HepG2 (cell line): ENCODE results near the gene C5orf58. TPM values are rescaled to one million over a fixed set of nuclear protein-coding genes. Genes with fewer than 3 reads are reported as not detected.

ENCODE experiments used
- NR1H2 ChIP-seq: sonication (generic); formaldehyde crosslinking; IDR thresholded peaks from 2 replicates; pipeline ENCODE4 v1.8.1; 2022; ENCODE audit warnings: low read depth, missing genetic modification reagents, borderline replicate concordance
- polyA plus RNA-seq, 8 experiments: library from polyadenylated mRNA; depleted of rRNA in 3 of 8; stranded (reverse) in 7 of 8; unstranded in 1 of 8; fragments of >200 nt; fragmentation: Illumina TruSeq in 4 of 8; extraction: Trizol in 4 of 8; gene quantifications; 2 replicates each; pipeline versions ENCODE4 v1.2.1 to v1.2.3, GENCODE V29; 2011 to 2016; ENCODE audit warnings: low read depth in 4 of 8, missing spikeins in 1 of 8, mixed read lengths in 1 of 8; ENCODE audit not compliant: insufficient read depth in 1 of 8
- total RNA-seq, 5 experiments: library from RNA; depleted of rRNA; stranded (reverse); fragments of >200 nt; fragmentation: Illumina TruSeq; extraction: Trizol; gene quantifications; 2 replicates each; pipeline ENCODE4 v1.2.3, GENCODE V29; 2016; ENCODE audit warnings: low read depth in 1 of 5
- TF ChIP-seq, protein P1 (sequence below): sonication (generic); formaldehyde crosslinking; IDR thresholded peaks from 2 replicates; pipeline ENCODE4 v1.4.0; 2020; ENCODE audit warnings: mild to moderate bottlenecking, missing genetic modification reagents
- TF ChIP-seq, protein P2 (sequence below): sonication (generic); formaldehyde crosslinking; IDR thresholded peaks from 2 replicates; pipeline ENCODE4 v1.9.0; 2021; ENCODE audit warnings: mild to moderate bottlenecking, missing genetic modification reagents
- TF ChIP-seq, protein P3 (sequence below): sonication (generic); formaldehyde crosslinking; conservative IDR thresholded peaks from 2 replicates; pipeline ENCODE4 v1.8.0; 2022; ENCODE audit warnings: missing genetic modification reagents

Gene C5orf58
- total and polyA plus RNA-seq, 2 of the 13 experiments (the other 11 are each of a cell fraction or from before 2014, with no cell fraction given), result not detected

DNA sequence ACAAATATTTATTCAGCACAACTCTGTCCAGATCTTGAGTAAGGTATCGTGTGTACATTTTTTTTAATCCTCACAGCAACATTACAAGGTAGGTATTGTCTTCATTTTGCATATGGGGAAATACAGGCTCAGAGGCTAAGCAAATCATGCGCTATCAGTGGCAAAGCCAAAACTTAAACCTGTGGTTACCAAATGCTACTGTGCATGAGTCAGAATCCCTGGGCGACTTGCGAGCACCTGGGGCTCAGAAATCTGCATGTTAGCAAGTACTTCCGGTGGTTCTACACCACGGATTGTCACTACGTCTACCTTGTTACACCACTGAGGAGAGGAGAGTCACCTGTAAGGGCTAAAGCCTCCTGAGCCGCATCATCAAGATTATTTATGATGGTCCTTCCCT is 21.3 kb downstream of the C5orf58 start (continued):
- TF ChIP-seq, protein P1, sequence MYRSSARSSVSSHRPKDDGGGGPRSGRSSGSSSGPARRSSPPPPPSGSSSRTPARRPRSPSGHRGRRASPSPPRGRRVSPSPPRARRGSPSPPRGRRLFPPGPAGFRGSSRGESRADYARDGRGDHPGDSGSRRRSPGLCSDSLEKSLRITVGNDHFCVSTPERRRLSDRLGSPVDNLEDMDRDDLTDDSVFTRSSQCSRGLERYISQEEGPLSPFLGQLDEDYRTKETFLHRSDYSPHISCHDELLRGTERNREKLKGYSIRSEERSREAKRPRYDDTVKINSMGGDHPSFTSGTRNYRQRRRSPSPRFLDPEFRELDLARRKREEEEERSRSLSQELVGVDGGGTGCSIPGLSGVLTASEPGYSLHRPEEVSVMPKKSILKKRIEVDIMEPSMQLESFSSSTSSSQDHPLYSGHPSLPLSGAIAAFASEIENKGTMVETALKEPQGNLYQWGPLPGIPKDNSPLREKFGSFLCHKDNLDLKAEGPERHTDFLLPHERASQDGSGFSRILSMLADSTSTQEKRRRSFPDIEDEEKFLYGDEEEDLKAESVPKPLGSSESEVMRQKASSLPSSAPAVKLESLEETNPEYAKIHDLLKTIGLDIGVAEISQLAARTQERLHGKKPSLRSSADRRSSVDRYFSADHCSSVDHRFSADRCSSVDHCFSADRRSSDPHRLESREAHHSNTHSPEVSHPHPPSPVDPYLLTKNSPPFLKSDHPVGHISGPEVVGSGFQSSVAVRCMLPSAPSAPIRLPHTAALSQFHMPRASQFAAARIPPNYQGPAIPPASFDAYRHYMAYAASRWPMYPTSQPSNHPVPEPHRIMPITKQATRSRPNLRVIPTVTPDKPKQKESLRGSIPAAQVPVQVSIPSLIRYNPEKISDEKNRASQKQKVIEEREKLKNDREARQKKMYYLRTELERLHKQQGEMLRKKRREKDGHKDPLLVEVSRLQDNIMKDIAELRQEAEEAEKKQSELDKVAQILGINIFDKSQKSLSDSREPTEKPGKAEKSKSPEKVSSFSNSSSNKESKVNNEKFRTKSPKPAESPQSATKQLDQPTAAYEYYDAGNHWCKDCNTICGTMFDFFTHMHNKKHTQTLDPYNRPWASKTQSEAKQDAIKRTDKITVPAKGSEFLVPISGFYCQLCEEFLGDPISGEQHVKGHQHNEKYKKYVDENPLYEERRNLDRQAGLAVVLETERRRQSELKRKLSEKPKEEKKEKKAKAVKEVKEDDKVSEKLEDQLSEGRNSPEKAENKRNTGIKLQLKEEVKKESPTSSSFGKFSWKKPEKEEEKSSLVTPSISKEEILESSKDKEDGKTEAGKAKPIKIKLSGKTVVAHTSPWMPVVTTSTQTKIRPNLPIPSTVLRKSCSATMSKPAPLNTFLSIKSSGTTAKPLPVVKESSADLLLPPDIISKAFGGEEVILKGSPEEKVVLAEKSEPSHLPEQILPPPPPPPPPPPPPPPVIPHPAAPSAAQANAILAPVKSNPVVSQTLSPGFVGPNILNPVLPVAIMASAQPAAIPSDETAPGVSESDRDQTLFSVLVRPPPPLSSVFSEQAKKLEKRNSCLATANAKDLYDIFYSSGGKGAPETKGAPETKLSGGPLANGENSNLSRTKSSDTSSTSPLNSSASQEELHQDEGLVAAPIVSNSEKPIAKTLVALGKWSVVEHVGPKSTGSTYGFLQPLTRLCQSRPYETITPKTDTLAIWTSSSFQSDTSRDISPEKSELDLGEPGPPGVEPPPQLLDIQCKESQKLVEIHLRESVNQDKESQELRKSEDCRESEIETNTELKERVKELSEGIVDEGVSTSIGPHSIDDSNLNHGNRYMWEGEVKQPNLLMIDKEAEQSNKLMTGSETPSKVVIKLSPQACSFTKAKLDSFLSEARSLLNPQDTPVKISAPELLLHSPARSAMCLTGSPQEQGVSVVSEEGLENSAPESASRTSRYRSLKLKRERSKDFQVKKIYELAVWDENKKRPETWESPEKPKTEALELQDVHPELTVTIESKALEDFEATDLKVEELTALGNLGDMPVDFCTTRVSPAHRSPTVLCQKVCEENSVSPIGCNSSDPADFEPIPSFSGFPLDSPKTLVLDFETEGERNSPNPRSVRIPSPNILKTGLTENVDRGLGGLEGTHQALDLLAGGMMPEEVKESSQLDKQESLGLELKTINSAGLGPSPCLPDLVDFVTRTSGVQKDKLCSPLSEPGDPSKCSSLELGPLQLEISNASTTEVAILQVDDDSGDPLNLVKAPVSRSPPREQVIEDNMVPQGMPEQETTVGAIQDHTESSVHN (CRISPR knock-in tag), result no peak
- no peak for TF ChIP-seq NR1H2 (CRISPR knock-in tag)
- TF ChIP-seq, protein P2, sequence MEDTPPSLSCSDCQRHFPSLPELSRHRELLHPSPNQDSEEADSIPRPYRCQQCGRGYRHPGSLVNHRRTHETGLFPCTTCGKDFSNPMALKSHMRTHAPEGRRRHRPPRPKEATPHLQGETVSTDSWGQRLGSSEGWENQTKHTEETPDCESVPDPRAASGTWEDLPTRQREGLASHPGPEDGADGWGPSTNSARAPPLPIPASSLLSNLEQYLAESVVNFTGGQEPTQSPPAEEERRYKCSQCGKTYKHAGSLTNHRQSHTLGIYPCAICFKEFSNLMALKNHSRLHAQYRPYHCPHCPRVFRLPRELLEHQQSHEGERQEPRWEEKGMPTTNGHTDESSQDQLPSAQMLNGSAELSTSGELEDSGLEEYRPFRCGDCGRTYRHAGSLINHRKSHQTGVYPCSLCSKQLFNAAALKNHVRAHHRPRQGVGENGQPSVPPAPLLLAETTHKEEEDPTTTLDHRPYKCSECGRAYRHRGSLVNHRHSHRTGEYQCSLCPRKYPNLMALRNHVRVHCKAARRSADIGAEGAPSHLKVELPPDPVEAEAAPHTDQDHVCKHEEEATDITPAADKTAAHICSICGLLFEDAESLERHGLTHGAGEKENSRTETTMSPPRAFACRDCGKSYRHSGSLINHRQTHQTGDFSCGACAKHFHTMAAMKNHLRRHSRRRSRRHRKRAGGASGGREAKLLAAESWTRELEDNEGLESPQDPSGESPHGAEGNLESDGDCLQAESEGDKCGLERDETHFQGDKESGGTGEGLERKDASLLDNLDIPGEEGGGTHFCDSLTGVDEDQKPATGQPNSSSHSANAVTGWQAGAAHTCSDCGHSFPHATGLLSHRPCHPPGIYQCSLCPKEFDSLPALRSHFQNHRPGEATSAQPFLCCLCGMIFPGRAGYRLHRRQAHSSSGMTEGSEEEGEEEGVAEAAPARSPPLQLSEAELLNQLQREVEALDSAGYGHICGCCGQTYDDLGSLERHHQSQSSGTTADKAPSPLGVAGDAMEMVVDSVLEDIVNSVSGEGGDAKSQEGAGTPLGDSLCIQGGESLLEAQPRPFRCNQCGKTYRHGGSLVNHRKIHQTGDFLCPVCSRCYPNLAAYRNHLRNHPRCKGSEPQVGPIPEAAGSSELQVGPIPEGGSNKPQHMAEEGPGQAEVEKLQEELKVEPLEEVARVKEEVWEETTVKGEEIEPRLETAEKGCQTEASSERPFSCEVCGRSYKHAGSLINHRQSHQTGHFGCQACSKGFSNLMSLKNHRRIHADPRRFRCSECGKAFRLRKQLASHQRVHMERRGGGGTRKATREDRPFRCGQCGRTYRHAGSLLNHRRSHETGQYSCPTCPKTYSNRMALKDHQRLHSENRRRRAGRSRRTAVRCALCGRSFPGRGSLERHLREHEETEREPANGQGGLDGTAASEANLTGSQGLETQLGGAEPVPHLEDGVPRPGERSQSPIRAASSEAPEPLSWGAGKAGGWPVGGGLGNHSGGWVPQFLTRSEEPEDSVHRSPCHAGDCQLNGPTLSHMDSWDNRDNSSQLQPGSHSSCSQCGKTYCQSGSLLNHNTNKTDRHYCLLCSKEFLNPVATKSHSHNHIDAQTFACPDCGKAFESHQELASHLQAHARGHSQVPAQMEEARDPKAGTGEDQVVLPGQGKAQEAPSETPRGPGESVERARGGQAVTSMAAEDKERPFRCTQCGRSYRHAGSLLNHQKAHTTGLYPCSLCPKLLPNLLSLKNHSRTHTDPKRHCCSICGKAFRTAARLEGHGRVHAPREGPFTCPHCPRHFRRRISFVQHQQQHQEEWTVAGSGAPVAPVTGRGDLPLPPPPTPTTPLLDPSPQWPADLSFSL (CRISPR knock-in tag), result no peak
- TF ChIP-seq, protein P3, sequence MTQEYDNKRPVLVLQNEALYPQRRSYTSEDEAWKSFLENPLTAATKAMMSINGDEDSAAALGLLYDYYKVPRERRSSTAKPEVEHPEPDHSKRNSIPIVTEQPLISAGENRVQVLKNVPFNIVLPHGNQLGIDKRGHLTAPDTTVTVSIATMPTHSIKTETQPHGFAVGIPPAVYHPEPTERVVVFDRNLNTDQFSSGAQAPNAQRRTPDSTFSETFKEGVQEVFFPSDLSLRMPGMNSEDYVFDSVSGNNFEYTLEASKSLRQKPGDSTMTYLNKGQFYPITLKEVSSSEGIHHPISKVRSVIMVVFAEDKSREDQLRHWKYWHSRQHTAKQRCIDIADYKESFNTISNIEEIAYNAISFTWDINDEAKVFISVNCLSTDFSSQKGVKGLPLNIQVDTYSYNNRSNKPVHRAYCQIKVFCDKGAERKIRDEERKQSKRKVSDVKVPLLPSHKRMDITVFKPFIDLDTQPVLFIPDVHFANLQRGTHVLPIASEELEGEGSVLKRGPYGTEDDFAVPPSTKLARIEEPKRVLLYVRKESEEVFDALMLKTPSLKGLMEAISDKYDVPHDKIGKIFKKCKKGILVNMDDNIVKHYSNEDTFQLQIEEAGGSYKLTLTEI (CRISPR knock-in tag), result no peak
